HTERT RPE-1 (cell line): ENCODE results near the gene GIMAP4.
"Not testable (repeated sequence)": the region's sequence is repeated elsewhere in the genome, so short reads cannot be mapped to it uniquely, and the experiment has no call there.

Source experiments
- in situ Hi-C: fragments of 300-500 bp; cut with MboI; formaldehyde crosslinking; loops from 4 replicates; pipeline ENCODE4 v1.14.3; 2020; ENCODE audit warnings: low sequenced_read_pairs

Gene GIMAP4

GRCh38 chr7:150567169-150567568 is at the start of gene GIMAP4:
Gene GIMAP4, plus strand, starts transcription at chr7:150567390. Its CDS starts 2,512 bp downstream, at chr7:150569902.
- in situ Hi-C loops: no loop called here

GRCh38 chr7:150519310-150519709 is 47.9 kb upstream of the GIMAP4 start:
- in situ Hi-C loops: no loop called here

GRCh38 chr7:150520145-150520544 is 47.0 kb upstream of the GIMAP4 start:
- in situ Hi-C loops: no loop called here

- in situ Hi-C loops: not testable (repeated sequence)
These were observed 44.3 kb upstream of the GIMAP4 start for GRCh38 chr7:150522931-150523330.

- in situ Hi-C loops: no loop called here
These were observed 43.2 kb upstream of the GIMAP4 start for GRCh38 chr7:150524018-150524417.

GRCh38 chr7:150531704-150532103 is 35.5 kb upstream of the GIMAP4 start:
- in situ Hi-C loops: no loop called here

- in situ Hi-C loops: no loop called here
These were observed 28.9 kb upstream of the GIMAP4 start for GRCh38 chr7:150538259-150538658.

- in situ Hi-C loops: no loop called here
These were observed 14.0 kb upstream of the GIMAP4 start for GRCh38 chr7:150553163-150553562.

GRCh38 chr7:150556521-150557138 is 10.6 kb upstream of the GIMAP4 start:
- in situ Hi-C loops: no loop called here

GRCh38 chr7:150560486-150560885 is 6.7 kb upstream of the GIMAP4 start:
- in situ Hi-C loops: no loop called here

- in situ Hi-C loops: no loop called here
These were observed 4.3 kb upstream of the GIMAP4 start for GRCh38 chr7:150562919-150563318.

GRCh38 chr7:150564006-150564405 is 3.2 kb upstream of the GIMAP4 start:
- in situ Hi-C loops: no loop called here

- in situ Hi-C loops: no loop called here
These were observed 2.6 kb upstream of the GIMAP4 start for GRCh38 chr7:150564566-150564965.

- in situ Hi-C loops: no loop called here
These were observed 2.0 kb upstream of the GIMAP4 start for GRCh38 chr7:150565239-150565638.

GRCh38 chr7:150566123-150566522 is 1.1 kb upstream of the GIMAP4 start:
- in situ Hi-C loops: no loop called here

GRCh38 chr7:150566572-150566971 is 618 bp upstream of the GIMAP4 start:
- in situ Hi-C loops: no loop called here

GRCh38 chr7:150567871-150568301 is 696 bp downstream of the GIMAP4 start:
- in situ Hi-C loops: no loop called here

GRCh38 chr7:150568714-150569113 is 1.5 kb downstream of the GIMAP4 start:
- in situ Hi-C loops: no loop called here

- in situ Hi-C loops: no loop called here
These were observed 2.2 kb downstream of the GIMAP4 start for GRCh38 chr7:150569245-150569955.

- in situ Hi-C loops: no loop called here
These were observed 3.6 kb downstream of the GIMAP4 start for GRCh38 chr7:150570556-150571465.

- in situ Hi-C loops: no loop called here
These were observed 5.3 kb downstream of the GIMAP4 start for GRCh38 chr7:150572496-150572895.
